SK-N-MC (cell line): ENCODE results near the gene PLEKHA5.

Source experiments
- EZH2 ChIP-seq: fragments of 200-600 bp; sonication (generic); IDR thresholded peaks from one replicate; pipeline ENCODE4 v1.6.1; 2017; ENCODE audit warnings: antibody characterized with exemption
- POLR2AphosphoS5 ChIP-seq: IDR thresholded peaks from 2 replicates; pipeline ENCODE4 v1.6.1; 2012; ENCODE audit warnings: mild to moderate bottlenecking, low read depth, low read length, borderline replicate concordance

- TF ChIP-seq POLR2AphosphoS5, result no peak
- no peak for TF ChIP-seq EZH2
These were observed 90.7 kb downstream of the PLEKHA5 start for GRCh38 chr12:19220205-19220604.
